ENCODE measurements around the gene PSMB3.

- TF ChIP-seq GATA2 (IDR thresholded peaks at IDR 0.05; ENCODE audit: low read depth, low read length) (no peak), GATA3 (IDR thresholded peaks at IDR 0.05; ENCODE audit: low read depth, low read length) (no peak)
Measured at GRCh38 chr17:38791162-38791561, 38.6 kb downstream of the PSMB3 start.
